Spleen (tissue), 11 donors: ENCODE results near the gene ZER1. TPM values are rescaled to one million over a fixed set of nuclear protein-coding genes. Genes with fewer than 3 reads are reported as not detected.

ENCODE experiments used
- DNase-seq: peaks from one replicate; pipeline ENCODE4 v3.0.0-alpha.2; 2020
- H3K27ac ChIP-seq, 8 donors: fragments of 200-600 bp; sonication (generic) in 7 of 8; 1 replicate in 4 of 8; 2 replicates in 4 of 8; pipeline versions ENCODE4 v1.5.0 to v1.8.0; 2016 to 2021; ENCODE audit warnings: inconsistent platforms in 4 of 8, mild to moderate bottlenecking in 4 of 8, moderate library complexity in 1 of 8
- H3K27me3 ChIP-seq, 7 donors: fragments of 200-600 bp; sonication (generic) in 6 of 7; replicated peaks in 1 of 7; 1 replicate in 4 of 7; 2 replicates in 3 of 7; pipeline versions ENCODE4 v1.5.0 to v1.8.0; 2016 to 2021; ENCODE audit warnings: inconsistent platforms in 3 of 7, mild to moderate bottlenecking in 1 of 7
- H3K36me3 ChIP-seq, 6 donors: fragments of 200-600 bp; sonication (generic) in 5 of 6; 1 replicate in 4 of 6; 2 replicates in 2 of 6; pipeline versions ENCODE4 v1.5.0 to v1.8.0; 2016 to 2021; ENCODE audit warnings: inconsistent platforms in 2 of 6
- H3K4me1 ChIP-seq, 6 donors: fragments of 200-600 bp; sonication (generic) in 5 of 6; 1 replicate in 3 of 6; 2 replicates in 3 of 6; pipeline versions ENCODE4 v1.5.0 to v1.8.0; 2016 to 2021; ENCODE audit warnings: inconsistent platforms in 3 of 6
- H3K4me3 ChIP-seq, 8 donors: fragments of 200-600 bp; sonication (generic) in 7 of 8; 1 replicate in 4 of 8; 2 replicates in 4 of 8; pipeline versions ENCODE4 v1.5.0 to v1.8.0; 2016 to 2021; ENCODE audit warnings: inconsistent platforms in 4 of 8, mild to moderate bottlenecking in 4 of 8, moderate library complexity in 2 of 8
- H3K9me3 ChIP-seq, 8 donors: fragments of 200-600 bp; sonication (generic) in 7 of 8; 1 replicate in 4 of 8; 2 replicates in 4 of 8; pipeline versions ENCODE4 v1.5.0 to v1.8.0; 2016 to 2021; ENCODE audit warnings: inconsistent platforms in 4 of 8
- CTCF ChIP-seq, 11 experiments: fragments of 200-600 bp in 7 of 11; fragments of 450-650 bp in 4 of 11; sonication (generic) in 4 of 11; IDR thresholded peaks in 8 of 11; conservative IDR thresholded peaks in 3 of 11; 1 replicate in 7 of 11; 2 replicates in 4 of 11; pipeline versions ENCODE4 v1.4.0 to v1.8.0; 2016 to 2021; ENCODE audit warnings: antibody characterized with exemption in 11 of 11, inconsistent platforms in 4 of 11, mild to moderate bottlenecking in 1 of 11
- POLR2A ChIP-seq, 3 donors: fragments of 450-650 bp; IDR thresholded peaks; one replicate each; pipeline ENCODE4 v1.5.1; 2017; ENCODE audit warnings: antibody characterized with exemption in 3 of 3, mild to moderate bottlenecking in 1 of 3
- POLR2AphosphoS5 ChIP-seq, 3 donors: sonication (generic); formaldehyde crosslinking; IDR thresholded peaks; one replicate each; pipeline ENCODE4 v1.5.1; 2017; ENCODE audit warnings: antibody characterized with exemption in 3 of 3
- WGBS, 5 donors: extraction: QIAGEN DNeasy Blood & Tissue Kit in 3 of 5; methylation state at CpG; one replicate each; pipeline versions ENCODE4 v1.1.5 to v1.1.7; 2013 to 2018; 5-methylcytosine and 5-hydroxymethylcytosine counted together
- intact Hi-C: fragments of 100-400 bp; cut with DNase I; formaldehyde crosslinking; loops from one replicate; pipeline ENCODE4 v1.15.0; 2023; ENCODE audit warnings: low total_unique reads
- polyA plus RNA-seq, 3 donors: library from polyadenylated mRNA; stranded (reverse); fragments of 200-250 nt; gene quantifications; one replicate each; pipeline ENCODE4 v1.2.1, GENCODE V29; 2013
- total RNA-seq, 7 donors: library from RNA; depleted of rRNA in 3 of 7; stranded (reverse); fragments of >200 nt in 3 of 7; fragmentation: NEBNext Ultra II Directional in 4 of 7; extraction: Animal tissue kit (Norgen Biotek cat#: 25700) in 4 of 7; gene quantifications; one replicate each; pipeline versions ENCODE4 v1.1.0 to v1.2.1, GENCODE V29; 2016 to 2021
- donor health status: healthy with polysubstance abuse.
- donor health status: DM: no; HTN: no; CAD: no; lungs with moderate emphysema.
- donor health status: DM: no; HTN: no; CAD: no.
- donor health status: Bipolar disorder and iron deficiency.
- donor health status: healthy.
- donor health status: DM: no; HTN: no; CAD: no.
- donor health status: DM: yes; HTN: yes; CAD: no.

The ZER1 gene
- total and polyA plus RNA-seq, 10 donors: 10.5 to 65.5 (median 35.1) TPM

GRCh38 chr9:128750926-128751595, 20.7 kb downstream of the ZER1 start:
- Histone ChIP-seq H3K9me3 (no peaks in the 10 kb centered on the region), H3K27me3 (no peaks in the 10 kb centered on the region), H3K4me3 (no peak overlapping the region), H3K27ac (no peak overlapping the region), H3K4me1 (no peaks in the 10 kb centered on the region), H3K36me3 (peaks cover 0 to 97% (median 52%) of the 10 kb centered on the region in 6 donors)
- intact Hi-C loops: no loop called here
- 93 to 100% (median 96%) methylated on average over 11 to 22 of the region's 22 CpGs for WGBS, 5 donors
- DNase-seq: no peak
- TF ChIP-seq POLR2A (IDR thresholded peaks at IDR 0.05) (no peak), POLR2AphosphoS5 (IDR thresholded peaks at IDR 0.05) (no peak)

- Histone ChIP-seq H3K27ac (no peak overlapping the region), H3K27me3 (no peaks in the 10 kb centered on the region), H3K36me3 (peaks cover 0 to 70% (median 30%) of the 10 kb centered on the region in 6 donors), H3K4me1 (no peaks in the 10 kb centered on the region), H3K9me3 (no peaks in the 10 kb centered on the region), H3K4me3 (no peak overlapping the region)
- 72 to 96% (median 86%) methylated on average over 1 of the region's 1 CpG for WGBS, 5 donors
- TF ChIP-seq POLR2AphosphoS5 (IDR thresholded peaks at IDR 0.05): no peak
- TF ChIP-seq CTCF (IDR thresholded peaks at IDR 0.05 in 8 of 11, conservative IDR thresholded peaks at IDR 0.05 in 3 of 11): no peak
- no peak for TF ChIP-seq POLR2A (IDR thresholded peaks at IDR 0.05)
- DNase-seq: no peak
- intact Hi-C loops: no loop called here
These were observed 24.5 kb downstream of the ZER1 start for GRCh38 chr9:128747241-128747640.

GRCh38 chr9:128743421-128743820, 28.3 kb downstream of the ZER1 start:
- DNase-seq: no peak
- no peak for TF ChIP-seq POLR2AphosphoS5 (IDR thresholded peaks at IDR 0.05)
- no peak for TF ChIP-seq POLR2A (IDR thresholded peaks at IDR 0.05)
- TF ChIP-seq CTCF (IDR thresholded peaks at IDR 0.05 in 8 of 11, conservative IDR thresholded peaks at IDR 0.05 in 3 of 11): no peak
- H3K27me3 ChIP-seq: no peaks in the 10 kb centered on the region
- 90 to 100% (median 100%) methylated on average over 1 of the region's 1 CpG for WGBS, 5 donors
- no peaks in the 10 kb centered on the region for H3K9me3 ChIP-seq
- H3K4me1 ChIP-seq: no peaks in the 10 kb centered on the region
- H3K27ac ChIP-seq: no peak overlapping the region
- peaks cover 2 to 73% (median 36%) of the 10 kb centered on the region in 6 donors for H3K36me3 ChIP-seq
- intact Hi-C loops: no loop called here
- H3K4me3 ChIP-seq: no peak overlapping the region

GRCh38 chr9:128742401-128742800, 29.3 kb downstream of the ZER1 start:
- 85 to 91% (median 86%) methylated on average over 19 to 20 of the region's 20 CpGs for WGBS, 5 donors

More at GRCh38 chr9:128742401-128742800, 29.3 kb downstream of the ZER1 start:
- H3K27ac ChIP-seq: no peak overlapping the region
- TF ChIP-seq POLR2A (IDR thresholded peaks at IDR 0.05) (no peak), CTCF (IDR thresholded peaks at IDR 0.05 in 8 of 11, conservative IDR thresholded peaks at IDR 0.05 in 3 of 11) (no peak), POLR2AphosphoS5 (IDR thresholded peaks at IDR 0.05) (peak in 2 of 3 donors; percentile 12 to 58)
- H3K4me1 ChIP-seq: no peaks in the 10 kb centered on the region
- H3K36me3 ChIP-seq: peaks cover 2 to 73% (median 35%) of the 10 kb centered on the region in 6 donors
- H3K9me3 ChIP-seq: no peaks in the 10 kb centered on the region
- no peaks in the 10 kb centered on the region for H3K27me3 ChIP-seq
- no peak for DNase-seq
- intact Hi-C loops: no loop called here
- H3K4me3 ChIP-seq: no peak overlapping the region
